H9 (cell line): ENCODE results near the gene STON2. TPM values are rescaled to one million over a fixed set of nuclear protein-coding genes. Genes with fewer than 3 reads are reported as not detected.

Experiments
- DNase-seq: peaks from one replicate; pipeline ENCODE4 v3.0.0-alpha.2; 2017
- H2AFZ ChIP-seq: one replicate; pipeline ENCODE4 v1.6.1; 2013; ENCODE audit warnings: mild to moderate bottlenecking, low read length, control low read depth, moderate library complexity
- H2AK5ac ChIP-seq: 2 replicates; pipeline ENCODE4 v1.6.1; 2013; ENCODE audit warnings: low read length, control low read depth, mixed read lengths; ENCODE audit not compliant: insufficient read length
- H2BK120ac ChIP-seq: one replicate; pipeline ENCODE4 v1.6.1; 2013; ENCODE audit warnings: low read depth, mild to moderate bottlenecking, low read length, control low read depth, inconsistent platforms; ENCODE audit not compliant: poor library complexity, severe bottlenecking
- H2BK12ac ChIP-seq: 2 replicates; pipeline ENCODE4 v1.6.1; 2013; ENCODE audit warnings: low read length, control low read depth, mixed read lengths, low read depth; ENCODE audit not compliant: insufficient read length
- H2BK15ac ChIP-seq: 2 replicates; pipeline ENCODE4 v1.6.1; 2013; ENCODE audit warnings: low read depth, low read length, control low read depth
- H2BK20ac ChIP-seq: one replicate; pipeline ENCODE4 v1.6.1; 2013; ENCODE audit warnings: low read depth, mild to moderate bottlenecking, low read length, control low read depth, inconsistent platforms; ENCODE audit not compliant: poor library complexity, severe bottlenecking
- H2BK5ac ChIP-seq: 2 replicates; pipeline ENCODE4 v1.6.1; 2013; ENCODE audit warnings: low read length, control low read depth, mixed read lengths; ENCODE audit not compliant: insufficient read length
- H3K14ac ChIP-seq: 2 replicates; pipeline ENCODE4 v1.6.1; 2013; ENCODE audit warnings: low read length, control low read depth; ENCODE audit not compliant: insufficient read depth
- H3K18ac ChIP-seq: 2 replicates; pipeline ENCODE4 v1.6.1; 2013; ENCODE audit warnings: low read depth, mild to moderate bottlenecking, mixed read lengths, low read length, control low read depth; ENCODE audit not compliant: insufficient read length
- H3K23ac ChIP-seq: 2 replicates; pipeline ENCODE4 v1.6.1; 2013; ENCODE audit warnings: low read length, control low read depth, mixed read lengths, low read depth; ENCODE audit not compliant: insufficient read length
- H3K23me2 ChIP-seq: 2 replicates; pipeline ENCODE4 v1.6.1; 2013; ENCODE audit warnings: low read depth, mild to moderate bottlenecking, mixed read lengths, low read length, control low read depth; ENCODE audit not compliant: insufficient read length, poor library complexity, severe bottlenecking
- H3K27ac ChIP-seq: 2 replicates; pipeline ENCODE4 v1.5.1; 2013; ENCODE audit warnings: low read length, control low read depth, mixed read lengths, low read depth; ENCODE audit not compliant: insufficient read length
- H3K27me3 ChIP-seq: 2 replicates; pipeline ENCODE4 v1.6.1; 2013; ENCODE audit warnings: low read length, control low read depth, inconsistent platforms; ENCODE audit not compliant: insufficient read depth
- H3K4ac ChIP-seq: 2 replicates; pipeline ENCODE4 v1.6.1; 2013; ENCODE audit warnings: low read depth, mild to moderate bottlenecking, control low read depth, inconsistent platforms, low read length, moderate library complexity
- H3K4me1 ChIP-seq: 2 replicates; pipeline ENCODE4 v1.6.1; 2013; ENCODE audit warnings: low read length, control low read depth, inconsistent platforms; ENCODE audit not compliant: insufficient read depth
- H3K4me2 ChIP-seq: 2 replicates; pipeline ENCODE4 v1.6.1; 2013; ENCODE audit warnings: low read length, control low read depth, mixed read lengths; ENCODE audit not compliant: insufficient read length, insufficient read depth
- H3K56ac ChIP-seq: 2 replicates; pipeline ENCODE4 v1.6.1; 2013; ENCODE audit warnings: low read depth, mild to moderate bottlenecking, mixed read lengths, low read length, control low read depth; ENCODE audit not compliant: insufficient read length
- H3K79me1 ChIP-seq: 2 replicates; pipeline ENCODE4 v1.6.1; 2013; ENCODE audit warnings: low read depth, mild to moderate bottlenecking, moderate library complexity, low read length, control low read depth, inconsistent platforms; ENCODE audit not compliant: insufficient read depth, poor library complexity, severe bottlenecking
- H3K79me2 ChIP-seq: 2 replicates; pipeline ENCODE4 v1.6.1; 2013; ENCODE audit warnings: low read length, control low read depth, inconsistent platforms; ENCODE audit not compliant: insufficient read depth
- H3K9ac ChIP-seq: 2 replicates; pipeline ENCODE4 v1.6.1; 2013; ENCODE audit warnings: low read length, control low read depth, mixed read lengths; ENCODE audit not compliant: insufficient read length; ENCODE audit errors: extremely low read depth
- H3K9me3 ChIP-seq: one replicate; pipeline ENCODE4 v1.6.1; 2013; ENCODE audit warnings: low read depth, low read length, inconsistent platforms; ENCODE audit not compliant: control insufficient read depth
- H3T11ph ChIP-seq: one replicate; pipeline ENCODE4 v1.6.1; 2013; ENCODE audit warnings: mild to moderate bottlenecking, low read length, control low read depth, inconsistent platforms
- H4K20me1 ChIP-seq: one replicate; pipeline ENCODE4 v1.6.1; 2013; ENCODE audit not compliant: control insufficient read depth, insufficient read length, insufficient read depth
- H4K5ac ChIP-seq: 2 replicates; pipeline ENCODE4 v1.6.1; 2013; ENCODE audit warnings: low read depth, mild to moderate bottlenecking, mixed read lengths, low read length, control low read depth; ENCODE audit not compliant: insufficient read length
- H4K8ac ChIP-seq: replicated peaks from 2 replicates; pipeline ENCODE4 v1.6.1; 2013; ENCODE audit warnings: low read length, control low read depth, mixed read lengths, low read depth; ENCODE audit not compliant: insufficient read length
- H4K91ac ChIP-seq: 2 replicates; pipeline ENCODE4 v1.6.1; 2013; ENCODE audit warnings: low read depth, mild to moderate bottlenecking, moderate library complexity, mixed read lengths, low read length, control low read depth; ENCODE audit not compliant: insufficient read length
- H3K27ac Mint-ChIP-seq, 3 experiments: 2 replicates in 2 of 3; 3 replicates in 1 of 3; pipeline ENCODE4 v1.8.0; 2020 to 2021; ENCODE audit warnings: mixed read lengths in 3 of 3, mild to moderate bottlenecking in 1 of 3, moderate library complexity in 1 of 3
- H3K27me3 Mint-ChIP-seq: 2 replicates; pipeline ENCODE4 v1.8.0; 2021; ENCODE audit warnings: low read depth, mild to moderate bottlenecking, moderate library complexity, mixed read lengths
- H3K36me3 Mint-ChIP-seq, 3 experiments: 2 replicates in 2 of 3; 3 replicates in 1 of 3; pipeline ENCODE4 v1.8.0; 2020 to 2021; ENCODE audit warnings: low read depth in 3 of 3, mixed read lengths in 3 of 3; ENCODE audit not compliant: insufficient read depth in 1 of 3
- H3K4me1 Mint-ChIP-seq, 2 experiments: 2 replicates each; pipeline ENCODE4 v1.8.0; 2020; ENCODE audit warnings: mixed read lengths in 2 of 2
- H3K4me3 Mint-ChIP-seq, 2 experiments: 2 replicates in 1 of 2; 3 replicates in 1 of 2; pipeline ENCODE4 v1.8.0; 2020 to 2021; ENCODE audit warnings: mild to moderate bottlenecking in 2 of 2, mixed read lengths in 2 of 2, moderate library complexity in 1 of 2
- H3K9me3 Mint-ChIP-seq, 2 experiments: 2 replicates in 1 of 2; 3 replicates in 1 of 2; pipeline ENCODE4 v1.8.0; 2020; ENCODE audit warnings: mild to moderate bottlenecking in 2 of 2, mixed read lengths in 2 of 2, moderate library complexity in 1 of 2
- WGBS: extraction: QIAGEN DNeasy Blood & Tissue Kit; methylation state at CpG from one replicate; pipeline ENCODE4 v1.1.7; 2013; ENCODE audit warnings: missing lambda C conversion rate, low lambda C conversion rate, mixed read lengths; ENCODE audit not compliant: insufficient read length; ENCODE audit errors: extremely low coverage; 5-methylcytosine and 5-hydroxymethylcytosine counted together
- total RNA-seq: library from RNA; stranded (reverse); gene quantifications from 2 replicates; pipeline ENCODE4 v1.2.1, GENCODE V29; 2021
- TF ChIP-seq, protein P1 (sequence below): fragments of 200-600 bp; sonication (generic); conservative IDR thresholded peaks from 3 replicates; pipeline ENCODE4 v1.8.0; 2021; ENCODE audit warnings: antibody characterized with exemption, mild to moderate bottlenecking

The STON2 gene
- total RNA-seq, 1 experiment from 2014 or later, result 62.9 TPM

DNA sequence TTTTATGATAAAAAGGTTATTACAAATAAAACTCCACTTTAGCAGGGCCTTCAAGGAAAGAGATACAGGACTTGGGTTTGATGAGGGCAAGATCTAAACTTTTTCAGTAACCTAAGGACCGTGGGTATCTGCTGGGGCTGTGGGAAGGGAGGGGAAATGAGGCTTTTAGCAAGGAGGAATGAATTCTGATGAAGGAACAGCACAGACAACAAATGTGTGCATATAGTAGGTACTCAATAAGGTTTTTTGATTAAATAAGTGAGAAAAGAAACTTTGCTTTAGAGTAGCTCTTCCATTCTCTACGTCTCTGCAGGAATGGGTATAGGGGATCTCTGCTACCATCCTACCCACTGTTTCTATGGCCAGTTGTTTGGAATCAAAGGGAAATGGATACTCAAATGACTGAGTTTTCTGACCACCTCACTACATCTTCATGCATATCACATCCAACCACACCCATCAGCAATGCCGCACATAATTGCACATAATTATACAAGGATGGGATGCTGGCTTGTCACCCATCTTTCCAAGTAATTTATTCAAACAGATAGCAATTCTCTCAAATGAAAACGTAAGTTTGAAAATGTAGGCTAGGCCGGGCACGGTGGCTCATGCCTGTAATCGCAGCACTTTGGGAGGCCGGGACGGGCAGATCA, 119.9 kb downstream of the STON2 start:
- H3K79me1 ChIP-seq, result no peaks in the 10 kb centered on the region
- H3K9me3 ChIP-seq, result no peaks in the 10 kb centered on the region
- H4K91ac ChIP-seq, result no peak overlapping the region
- TF ChIP-seq, protein P1, sequence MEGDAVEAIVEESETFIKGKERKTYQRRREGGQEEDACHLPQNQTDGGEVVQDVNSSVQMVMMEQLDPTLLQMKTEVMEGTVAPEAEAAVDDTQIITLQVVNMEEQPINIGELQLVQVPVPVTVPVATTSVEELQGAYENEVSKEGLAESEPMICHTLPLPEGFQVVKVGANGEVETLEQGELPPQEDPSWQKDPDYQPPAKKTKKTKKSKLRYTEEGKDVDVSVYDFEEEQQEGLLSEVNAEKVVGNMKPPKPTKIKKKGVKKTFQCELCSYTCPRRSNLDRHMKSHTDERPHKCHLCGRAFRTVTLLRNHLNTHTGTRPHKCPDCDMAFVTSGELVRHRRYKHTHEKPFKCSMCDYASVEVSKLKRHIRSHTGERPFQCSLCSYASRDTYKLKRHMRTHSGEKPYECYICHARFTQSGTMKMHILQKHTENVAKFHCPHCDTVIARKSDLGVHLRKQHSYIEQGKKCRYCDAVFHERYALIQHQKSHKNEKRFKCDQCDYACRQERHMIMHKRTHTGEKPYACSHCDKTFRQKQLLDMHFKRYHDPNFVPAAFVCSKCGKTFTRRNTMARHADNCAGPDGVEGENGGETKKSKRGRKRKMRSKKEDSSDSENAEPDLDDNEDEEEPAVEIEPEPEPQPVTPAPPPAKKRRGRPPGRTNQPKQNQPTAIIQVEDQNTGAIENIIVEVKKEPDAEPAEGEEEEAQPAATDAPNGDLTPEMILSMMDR, result no peak
- no peak overlapping the region for H4K5ac ChIP-seq
- no peaks in the 10 kb centered on the region for H3K27me3 ChIP-seq
- H2BK12ac ChIP-seq, result no peak overlapping the region
- H4K8ac ChIP-seq, result no peak overlapping the region
- Mint-ChIP-seq H3K27ac (no peak overlapping the region; a peak in 1 of 7 replicates), H3K4me1 (peaks cover 33 to 35% of the 10 kb centered on the region in 2 experiments), H3K36me3 (peaks cover 23 to 27% (median 23%) of the 10 kb centered on the region in 3 experiments), H3K4me3 (no peak overlapping the region), H3K9me3 (no peaks in the 10 kb centered on the region), H3K27me3 (no peaks in the 10 kb centered on the region)
- no peak overlapping the region for H2AK5ac ChIP-seq
- H3K4ac ChIP-seq, result no peak overlapping the region
- no CpG with 5 or more reads among the region's 9 CpGs for WGBS
- no peak overlapping the region for H2BK20ac ChIP-seq
- no peak overlapping the region for H2BK120ac ChIP-seq
- no peaks in the 10 kb centered on the region for H3K4me1 ChIP-seq
- H3K9ac ChIP-seq, result no peak overlapping the region
- no peak overlapping the region for H3K18ac ChIP-seq
- H2AFZ ChIP-seq, result no peak overlapping the region
- H2BK5ac ChIP-seq, result no peak overlapping the region
- no peaks in the 10 kb centered on the region for H3K23me2 ChIP-seq
- no peak overlapping the region for H2BK15ac ChIP-seq
- H3K56ac ChIP-seq, result no peak overlapping the region
- H3K27ac ChIP-seq, result no peak overlapping the region
- no peaks in the 10 kb centered on the region for H4K20me1 ChIP-seq
- H3K79me2 ChIP-seq, result no peaks in the 10 kb centered on the region
- DNase-seq, result no peak
- no peak overlapping the region for H3K4me2 ChIP-seq
- H3K14ac ChIP-seq, result no peak overlapping the region
- no peak overlapping the region for H3T11ph ChIP-seq
- no peak overlapping the region for H3K23ac ChIP-seq
